CD14-positive monocyte (primary cell): ENCODE measurements around the gene PCBP3. TPM values are rescaled to one million over a fixed set of nuclear protein-coding genes. Genes with fewer than 3 reads are reported as not detected.

Experiments used
- DNase-seq, 3 donors: peaks; one replicate each; pipeline ENCODE4 v3.0.0-alpha.2; 2011 to 2022
- H2AFZ ChIP-seq: 2 replicates; pipeline ENCODE4 v1.6.0; 2012; ENCODE audit warnings: mild to moderate bottlenecking, low read depth, low read length, inconsistent platforms; ENCODE audit not compliant: insufficient read depth, poor library complexity, severe bottlenecking
- H3K27ac ChIP-seq, 2 donors: 1 replicate in 1 of 2; 2 replicates in 1 of 2; pipeline ENCODE4 v1.5.1; 2012 to 2013; ENCODE audit warnings: low read length in 2 of 2, control low read depth in 1 of 2, inconsistent platforms in 1 of 2, low read depth in 1 of 2, mild to moderate bottlenecking in 1 of 2
- H3K27me3 ChIP-seq, 2 donors: one replicate each; pipeline versions ENCODE4 v1.6.0 to v1.6.1; 2011 to 2013; ENCODE audit warnings: low read length in 2 of 2; ENCODE audit not compliant: control insufficient read depth in 2 of 2, insufficient read depth in 2 of 2
- H3K36me3 ChIP-seq, 2 donors: replicated peaks in 1 of 2; 1 replicate in 1 of 2; 2 replicates in 1 of 2; pipeline versions ENCODE4 v1.5.1 to v1.6.1; 2012 to 2013; ENCODE audit warnings: low read length in 2 of 2, control low read depth in 1 of 2, inconsistent platforms in 1 of 2, mild to moderate bottlenecking in 1 of 2; ENCODE audit not compliant: insufficient read depth in 2 of 2, control insufficient read depth in 1 of 2
- H3K4me1 ChIP-seq, 2 donors: 1 replicate in 1 of 2; 2 replicates in 1 of 2; pipeline versions ENCODE4 v1.5.1 to v1.6.1; 2012 to 2013; ENCODE audit warnings: low read length in 2 of 2, control low read depth in 1 of 2, inconsistent platforms in 1 of 2, mild to moderate bottlenecking in 1 of 2, moderate library complexity in 1 of 2; ENCODE audit not compliant: insufficient read depth in 2 of 2, control insufficient read depth in 1 of 2
- H3K4me2 ChIP-seq: replicated peaks from 2 replicates; pipeline ENCODE3; 2012; ENCODE audit warnings: low read length, moderate library complexity, mild to moderate bottlenecking; ENCODE audit not compliant: poor library complexity, severe bottlenecking; ENCODE audit errors: extremely low read depth
- H3K4me3 ChIP-seq, 3 experiments: fragments of 200-600 bp in 1 of 3; sonication (generic) in 1 of 3; replicated peaks in 1 of 3; 1 replicate in 2 of 3; 2 replicates in 1 of 3; pipeline ENCODE4 v1.5.1; 2011 to 2013; ENCODE audit warnings: low read length in 3 of 3, mild to moderate bottlenecking in 3 of 3, control low read depth in 2 of 3, low read depth in 2 of 3, inconsistent platforms in 1 of 3, moderate library complexity in 1 of 3
- H3K79me2 ChIP-seq: 2 replicates; pipeline ENCODE4 v1.6.0; 2012; ENCODE audit warnings: mild to moderate bottlenecking, control low read depth, inconsistent platforms, low read length, moderate library complexity; ENCODE audit not compliant: insufficient read depth
- H3K9ac ChIP-seq: 2 replicates; pipeline ENCODE4 v1.6.0; 2017; ENCODE audit warnings: low read length, mild to moderate bottlenecking; ENCODE audit not compliant: insufficient read depth, poor library complexity, severe bottlenecking
- H3K9me3 ChIP-seq, 2 donors: replicated peaks in 1 of 2; 1 replicate in 1 of 2; 2 replicates in 1 of 2; pipeline versions ENCODE4 v1.5.1 to v1.6.1; 2012 to 2013; ENCODE audit warnings: low read length in 2 of 2, control low read depth in 1 of 2; ENCODE audit not compliant: control insufficient read depth in 1 of 2, insufficient read depth in 1 of 2
- H4K20me1 ChIP-seq: 2 replicates; pipeline ENCODE4 v1.6.0; 2012; ENCODE audit warnings: mild to moderate bottlenecking, low read length, control low read depth, moderate library complexity; ENCODE audit not compliant: insufficient read depth
- H3K27ac Mint-ChIP-seq, 7 donors: one replicate each; pipeline ENCODE4 v1.8.0; 2020; ENCODE audit warnings: mild to moderate bottlenecking in 7 of 7, mixed read lengths in 7 of 7, moderate library complexity in 6 of 7, inconsistent platforms in 2 of 7
- H3K27me3 Mint-ChIP-seq, 3 donors: one replicate each; pipeline ENCODE4 v1.8.0; 2021 to 2022; ENCODE audit warnings: low read depth in 3 of 3, mild to moderate bottlenecking in 3 of 3, mixed read lengths in 3 of 3, moderate library complexity in 3 of 3, inconsistent platforms in 1 of 3
- H3K36me3 Mint-ChIP-seq, 2 donors: one replicate each; pipeline ENCODE4 v1.8.0; 2020; ENCODE audit warnings: mixed read lengths in 2 of 2, inconsistent platforms in 1 of 2, mild to moderate bottlenecking in 1 of 2
- H3K4me1 Mint-ChIP-seq: one replicate; pipeline ENCODE4 v1.8.0; 2020; ENCODE audit warnings: mild to moderate bottlenecking, mixed read lengths
- H3K4me3 Mint-ChIP-seq, 2 donors: one replicate each; pipeline ENCODE4 v1.8.0; 2020; ENCODE audit warnings: mild to moderate bottlenecking in 2 of 2, mixed read lengths in 2 of 2, moderate library complexity in 1 of 2
- H3K9me3 Mint-ChIP-seq, 7 donors: one replicate each; pipeline ENCODE4 v1.8.0; 2020 to 2022; ENCODE audit warnings: mixed read lengths in 7 of 7, mild to moderate bottlenecking in 6 of 7, moderate library complexity in 6 of 7, inconsistent platforms in 2 of 7
- WGBS: methylation state at CpG from one replicate; pipeline ENCODE4 v1.1.5; 2013; ENCODE audit warnings: missing lambda C conversion rate; ENCODE audit not compliant: insufficient coverage; 5-methylcytosine and 5-hydroxymethylcytosine counted together
- intact Hi-C, 2 donors: fragments of 100-400 bp; cut with micrococcal nuclease; formaldehyde crosslinking; loops; one replicate each; pipeline versions ENCODE4 v1.15.0 to v1.15.1; 2023
- polyA plus RNA-seq, 3 donors: library from polyadenylated mRNA; depleted of rRNA in 1 of 3; unstranded in 2 of 3; stranded (reverse) in 1 of 3; fragments of 300-500 nt in 2 of 3; fragments of >200 nt in 1 of 3; fragmentation: Illumina TruSeq in 2 of 3; gene quantifications; 1 replicate in 2 of 3; 2 replicates in 1 of 3; pipeline ENCODE4 v1.2.3, GENCODE V29; 2012 to 2021
- TF ChIP-seq, protein P1 (sequence below): fragments of 200-600 bp; IDR thresholded peaks from one replicate; pipeline ENCODE4 v1.8.0; 2022; ENCODE audit warnings: antibody characterized with exemption, mild to moderate bottlenecking

PCBP3 gene
- polyA plus RNA-seq, 3 donors: 0.34 to 0.49 TPM; not detected in 1

GRCh38 chr21:45935628-45936027, 292.1 kb downstream of the PCBP3 start:
- no peak for DNase-seq
- no peaks in the 10 kb centered on the region for H3K36me3 ChIP-seq
- no peak overlapping the region for H3K4me3 ChIP-seq
- no peaks in the 10 kb centered on the region for H3K27me3 ChIP-seq
- no peaks in the 10 kb centered on the region for H4K20me1 ChIP-seq
- H3K4me3 Mint-ChIP-seq: no peak overlapping the region
- TF ChIP-seq, protein P1, sequence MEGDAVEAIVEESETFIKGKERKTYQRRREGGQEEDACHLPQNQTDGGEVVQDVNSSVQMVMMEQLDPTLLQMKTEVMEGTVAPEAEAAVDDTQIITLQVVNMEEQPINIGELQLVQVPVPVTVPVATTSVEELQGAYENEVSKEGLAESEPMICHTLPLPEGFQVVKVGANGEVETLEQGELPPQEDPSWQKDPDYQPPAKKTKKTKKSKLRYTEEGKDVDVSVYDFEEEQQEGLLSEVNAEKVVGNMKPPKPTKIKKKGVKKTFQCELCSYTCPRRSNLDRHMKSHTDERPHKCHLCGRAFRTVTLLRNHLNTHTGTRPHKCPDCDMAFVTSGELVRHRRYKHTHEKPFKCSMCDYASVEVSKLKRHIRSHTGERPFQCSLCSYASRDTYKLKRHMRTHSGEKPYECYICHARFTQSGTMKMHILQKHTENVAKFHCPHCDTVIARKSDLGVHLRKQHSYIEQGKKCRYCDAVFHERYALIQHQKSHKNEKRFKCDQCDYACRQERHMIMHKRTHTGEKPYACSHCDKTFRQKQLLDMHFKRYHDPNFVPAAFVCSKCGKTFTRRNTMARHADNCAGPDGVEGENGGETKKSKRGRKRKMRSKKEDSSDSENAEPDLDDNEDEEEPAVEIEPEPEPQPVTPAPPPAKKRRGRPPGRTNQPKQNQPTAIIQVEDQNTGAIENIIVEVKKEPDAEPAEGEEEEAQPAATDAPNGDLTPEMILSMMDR: no peak
- no peaks in the 10 kb centered on the region for H3K4me1 Mint-ChIP-seq
- intact Hi-C loops: no loop called here
- no peaks in the 10 kb centered on the region for H3K79me2 ChIP-seq
- H3K9ac ChIP-seq: no peak overlapping the region
- H3K9me3 ChIP-seq: peaks cover 20 to 62% of the 10 kb centered on the region in 2 donors
- H3K27me3 Mint-ChIP-seq: peaks cover 0 to 4% (median 0%) of the 10 kb centered on the region in 3 donors
- H3K27ac Mint-ChIP-seq: no peak overlapping the region
- WGBS: no CpG with 5 or more reads among the region's 3 CpGs
- H3K4me2 ChIP-seq: no peak overlapping the region
- no peaks in the 10 kb centered on the region for H3K4me1 ChIP-seq
- H3K36me3 Mint-ChIP-seq: no peaks in the 10 kb centered on the region
- peaks cover 26 to 58% (median 43%) of the 10 kb centered on the region in 7 donors for H3K9me3 Mint-ChIP-seq
- H2AFZ ChIP-seq: no peak overlapping the region
- H3K27ac ChIP-seq: no peak overlapping the region

DNA sequence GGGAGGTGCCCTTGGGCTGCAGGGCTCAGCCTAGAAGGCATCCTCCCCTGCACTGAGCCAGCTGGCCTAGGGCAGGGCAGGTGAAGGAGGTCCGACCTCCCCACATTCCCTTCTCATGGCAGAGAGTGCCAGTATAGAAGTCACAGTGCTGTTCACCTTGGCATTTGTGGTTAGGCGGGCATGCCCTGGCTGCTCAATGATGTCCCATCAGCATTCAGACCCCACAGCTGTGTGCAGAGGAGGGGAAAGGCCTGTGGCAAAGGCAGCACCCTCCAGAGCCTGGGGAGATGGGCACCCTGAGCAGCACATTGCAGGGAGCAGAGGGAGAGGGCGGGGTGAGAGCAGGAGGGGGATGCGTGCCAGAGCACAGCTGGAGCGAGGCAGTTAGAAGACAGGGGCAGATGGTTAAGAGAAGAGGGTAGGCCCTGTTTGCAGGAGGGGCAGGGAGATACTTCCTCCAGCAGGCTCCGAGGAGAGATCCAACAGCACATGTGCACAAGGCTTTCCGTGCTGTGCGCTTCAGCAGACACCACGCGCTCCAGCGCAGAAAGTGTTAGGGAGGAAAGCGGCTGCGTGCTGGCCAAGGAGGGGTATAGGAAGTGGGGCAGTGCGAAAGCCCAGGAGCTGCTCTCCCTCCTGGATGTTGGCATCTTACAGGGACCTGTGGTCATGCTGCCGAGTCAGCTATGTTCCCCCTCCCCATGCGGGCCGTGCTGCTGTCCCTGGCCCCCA, 294.4 kb downstream of the PCBP3 start:
- peaks cover 20 to 59% (median 30%) of the 10 kb centered on the region in 7 donors for H3K9me3 Mint-ChIP-seq

More for the DNA sequence above, 294.4 kb downstream of the PCBP3 start:
- intact Hi-C loops: no loop called here
- H3K4me3 ChIP-seq: no peak overlapping the region
- H3K36me3 ChIP-seq: no peaks in the 10 kb centered on the region
- WGBS: 89% methylated on average over 13 of the region's 17 CpGs
- H3K4me1 ChIP-seq: no peaks in the 10 kb centered on the region
- no peak for DNase-seq
- H3K36me3 Mint-ChIP-seq: no peaks in the 10 kb centered on the region
- TF ChIP-seq, protein P1: no peak
- H3K9me3 ChIP-seq: peaks cover 15 to 41% of the 10 kb centered on the region in 2 donors
- H3K4me2 ChIP-seq: no peak overlapping the region
- H3K4me1 Mint-ChIP-seq: no peaks in the 10 kb centered on the region
- H3K4me3 Mint-ChIP-seq: no peak overlapping the region
- H4K20me1 ChIP-seq: no peaks in the 10 kb centered on the region
- H3K27me3 Mint-ChIP-seq: peaks cover 0 to 5% (median 0%) of the 10 kb centered on the region in 3 donors
- H3K27me3 ChIP-seq: no peaks in the 10 kb centered on the region
- no peak overlapping the region for H3K27ac Mint-ChIP-seq
- H3K27ac ChIP-seq: no peak overlapping the region
- H3K9ac ChIP-seq: no peak overlapping the region
- no peaks in the 10 kb centered on the region for H3K79me2 ChIP-seq
- no peak overlapping the region for H2AFZ ChIP-seq
